CD4-positive, alpha-beta T cell treated with Interleukin-17A for 4 hours (primary cell): Measurements from ENCODE around the gene NBDY.
"Not testable (repeated sequence)": the region's sequence is repeated elsewhere in the genome, so short reads cannot be mapped to it uniquely, and the experiment has no call there.

Source experiments
- DNase-seq: peaks from one replicate; pipeline ENCODE4 v3.0.0-alpha.2; 2020; ENCODE audit warnings: mixed read lengths

The NBDY gene

DNA sequence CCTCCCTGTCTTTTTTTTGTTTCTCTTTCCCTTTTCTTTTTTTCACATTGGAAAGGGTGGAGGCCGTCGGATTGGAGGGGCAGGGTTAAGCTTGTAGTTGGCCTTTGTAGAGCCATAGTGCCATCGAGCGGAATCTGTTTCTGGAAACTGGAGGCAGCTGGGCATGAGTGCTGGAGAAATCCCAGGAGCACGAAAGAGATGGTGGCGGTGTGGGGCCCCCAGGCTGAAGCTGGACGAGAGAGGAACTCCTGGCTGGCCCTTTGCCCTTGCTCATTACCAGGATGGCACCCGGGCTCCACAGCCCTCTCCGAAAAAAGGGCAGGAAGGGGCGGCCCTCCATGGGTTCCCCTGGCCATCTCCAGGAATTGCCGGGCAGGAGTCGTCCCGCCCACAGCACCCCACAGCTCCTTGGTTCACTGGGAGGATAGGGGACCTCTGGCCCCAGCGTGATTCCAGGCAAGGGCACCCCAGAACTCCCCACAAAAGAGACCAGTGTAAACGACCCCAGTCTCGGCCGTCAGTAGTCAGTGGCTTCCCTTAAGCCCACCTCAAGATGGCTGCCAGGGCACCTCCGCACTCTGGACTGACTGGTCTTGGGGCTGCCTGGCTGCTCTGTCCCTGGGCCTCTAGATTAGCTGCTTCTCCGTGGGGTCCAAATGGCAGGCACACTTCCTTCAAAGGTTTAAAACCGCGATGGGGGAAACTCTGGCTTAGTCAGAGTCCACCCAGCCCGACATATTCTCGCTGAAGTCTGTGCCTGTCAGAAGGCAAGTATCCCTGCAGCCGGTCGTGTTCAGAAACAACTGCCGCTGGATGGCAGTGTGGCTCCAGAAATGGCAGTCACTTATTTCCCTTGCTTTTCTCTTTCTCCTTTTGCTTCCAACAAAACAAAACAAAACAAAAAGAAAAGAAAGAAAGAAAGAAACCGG, 74.1 kb downstream of the NBDY start:
- peak; percentile 88 for DNase-seq

DNA sequence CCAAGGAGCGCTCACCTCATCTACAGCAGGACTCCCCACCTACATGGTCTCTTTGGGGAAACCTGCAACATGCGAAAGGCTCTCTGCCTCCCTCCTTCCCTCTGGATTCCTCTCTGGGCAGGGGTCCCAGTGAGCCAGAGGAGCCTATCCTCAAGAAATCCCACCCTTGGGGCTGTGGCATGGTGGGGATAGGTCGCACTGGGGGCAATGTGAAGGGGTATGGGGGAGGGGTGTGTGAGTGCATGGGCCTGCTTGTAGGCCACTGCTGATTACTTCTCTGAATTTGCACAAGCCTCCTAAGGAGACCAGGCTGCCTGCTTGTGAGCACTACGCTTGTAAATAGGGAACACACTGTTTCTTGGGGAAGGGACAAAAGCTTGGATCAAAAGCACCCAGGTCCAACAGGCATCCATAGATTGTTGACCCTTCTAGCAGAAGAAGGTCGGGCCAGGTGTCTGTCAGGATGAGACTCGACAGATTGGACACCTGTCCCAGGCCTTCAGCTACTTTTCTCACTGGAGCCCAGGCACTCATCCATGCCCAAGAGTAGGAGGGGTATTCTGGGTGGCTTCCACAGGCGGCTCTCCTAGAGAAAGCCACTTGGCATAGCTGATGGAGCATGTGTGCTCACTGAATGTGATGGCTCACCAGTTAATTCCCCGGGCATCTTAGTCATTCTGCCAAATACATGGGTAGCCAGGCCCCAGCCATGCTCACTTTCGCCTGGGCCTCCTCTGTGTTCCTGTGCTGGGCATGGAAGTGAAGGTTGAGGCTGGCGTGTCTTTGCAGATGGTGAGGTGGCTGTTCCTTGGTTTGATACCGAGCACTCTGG, 75.0 kb downstream of the NBDY start:
- DNase-seq: no peak

GRCh38 chrX:56804867-56805266, 75.8 kb downstream of the NBDY start:
- no peak for DNase-seq

- no peak for DNase-seq
Observed at GRCh38 chrX:56805399-56805798, 76.4 kb downstream of the NBDY start.

- DNase-seq: not testable (repeated sequence)
Observed at GRCh38 chrX:56806176-56806575, 77.1 kb downstream of the NBDY start.

DNA sequence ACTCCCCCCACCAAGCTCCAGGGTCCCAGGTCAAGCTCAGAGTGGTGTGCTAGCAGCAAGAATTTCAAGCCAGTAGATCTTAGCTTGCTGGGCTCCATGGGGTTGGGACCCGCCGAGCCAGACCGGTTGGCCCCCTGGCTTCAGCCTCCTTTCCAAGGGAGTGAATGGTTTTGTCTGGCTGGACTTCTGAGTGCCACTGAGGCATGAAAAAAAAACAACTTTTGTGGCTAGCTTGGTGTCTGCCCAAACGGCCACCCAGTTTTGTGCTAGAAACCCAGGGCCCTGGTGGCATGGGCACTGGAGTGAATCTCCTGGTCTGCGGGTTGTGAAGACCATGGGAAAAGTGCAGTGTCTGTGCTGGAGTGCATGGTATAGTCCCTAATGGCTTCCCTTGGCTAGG, 82.6 kb downstream of the NBDY start:
- DNase-seq: no peak

DNA sequence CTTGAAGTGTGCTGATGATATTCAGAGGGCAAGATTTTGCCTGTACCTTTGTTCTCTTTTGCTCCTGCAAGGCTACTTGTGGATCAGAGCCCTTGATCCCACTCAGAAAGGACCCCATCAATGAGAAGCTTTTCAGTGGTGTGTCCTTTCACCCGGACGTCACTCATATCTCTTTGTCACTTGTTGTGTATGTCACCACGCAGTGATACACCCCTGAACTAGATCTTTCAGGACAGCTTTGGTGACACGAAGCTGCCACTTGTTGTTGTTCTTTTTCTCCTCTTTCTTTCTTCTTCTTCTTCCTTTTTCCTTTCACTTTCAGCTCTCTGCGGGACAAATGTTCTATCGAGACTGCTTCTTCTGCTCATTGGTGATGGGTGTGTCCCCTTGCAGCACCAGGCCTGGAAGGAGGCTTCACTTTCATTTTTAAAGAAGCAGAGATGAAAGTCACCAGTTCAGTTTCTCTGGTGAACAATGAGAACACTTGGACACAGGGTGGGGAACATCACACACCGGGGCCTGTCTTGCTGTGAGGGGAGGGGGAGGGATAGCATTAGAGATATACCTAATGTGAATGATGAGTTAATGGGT, 83.6 kb downstream of the NBDY start:
- DNase-seq: peak; percentile 39

GRCh38 chrX:56813318-56813837, 84.3 kb downstream of the NBDY start:
- DNase-seq: peak; percentile 48

GRCh38 chrX:56817179-56817578, 88.1 kb downstream of the NBDY start:
- DNase-seq: no peak

DNA sequence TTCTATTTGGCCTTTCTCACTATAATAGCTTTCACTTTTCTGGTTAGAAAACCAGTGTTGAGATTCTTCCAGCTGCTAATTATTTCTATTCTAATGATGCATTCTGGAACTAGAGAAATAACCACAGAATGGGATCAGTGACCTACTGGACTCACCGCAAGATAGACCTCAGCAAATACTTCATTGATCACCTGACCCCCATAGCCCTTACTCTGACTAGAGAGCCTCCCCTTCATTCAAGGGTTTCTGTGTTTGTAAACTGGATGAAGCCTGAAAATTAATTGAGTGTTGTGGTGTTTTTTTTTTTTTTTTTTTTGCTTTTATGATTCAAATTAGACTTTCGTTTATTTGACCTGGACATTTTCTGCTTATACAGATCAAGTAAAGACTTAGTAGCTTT, 97.0 kb downstream of the NBDY start:
- no peak for DNase-seq

- DNase-seq: no peak
Observed at GRCh38 chrX:56833626-56834025, 104.6 kb downstream of the NBDY start.

DNA sequence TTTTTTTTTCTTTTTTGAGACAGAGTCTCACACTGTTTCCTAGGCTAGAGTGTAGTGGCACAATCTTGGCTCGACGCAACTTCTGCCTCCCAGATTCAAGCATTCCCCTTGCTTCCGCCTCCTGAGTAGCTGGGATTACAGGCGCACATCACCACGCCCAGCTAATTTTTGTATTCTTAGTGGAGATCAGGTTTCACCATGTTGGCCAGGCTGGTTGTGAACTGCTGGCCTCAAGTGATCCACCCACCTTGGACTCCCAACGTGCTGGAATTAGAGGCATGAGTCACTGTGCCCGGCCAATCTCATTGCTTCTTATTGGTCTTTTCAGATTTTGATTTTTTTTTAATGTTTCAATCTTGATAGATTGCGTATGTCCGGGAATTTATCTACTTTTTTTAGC, 124.4 kb downstream of the NBDY start:
- DNase-seq: no peak

GRCh38 chrX:56857042-56857441, 128.0 kb downstream of the NBDY start:
- DNase-seq: no peak

DNA sequence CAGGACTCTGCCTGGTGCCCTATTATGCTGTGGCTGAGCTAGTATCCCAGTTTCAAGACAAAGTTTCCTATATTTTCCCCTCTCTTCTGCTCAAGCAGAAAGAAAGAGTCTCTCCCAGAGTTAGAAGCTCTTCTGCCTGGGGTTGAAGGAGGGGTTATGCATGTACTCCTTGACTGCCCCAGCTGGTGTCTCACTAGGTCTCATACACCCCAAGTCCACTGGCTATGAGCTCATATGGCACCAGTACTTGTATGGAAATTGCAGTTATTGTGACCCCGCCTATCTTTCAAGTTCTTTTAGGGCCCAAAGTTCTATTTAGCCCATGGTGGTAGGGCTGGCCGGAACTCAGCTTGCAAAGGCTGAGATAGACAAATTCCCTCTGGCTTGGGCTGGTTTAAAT, 131.8 kb downstream of the NBDY start:
- no peak for DNase-seq
